GM19239 (cell line): ENCODE data around the gene EPHB2.

ENCODE experiments used
- DNase-seq: peaks from one replicate; pipeline ENCODE4 v3.0.0; 2011; ENCODE audit warnings: low spot score; ENCODE audit not compliant: insufficient read length
- FAIRE-seq: peaks from 2 replicates; lab custom pipeline; 2011; peaks lifted over from hg19 to GRCh38; lab: Jason Lieb, UNC

The EPHB2 gene

GRCh38 chr1:22959545-22960360, 249.1 kb downstream of the EPHB2 start:
- no peak for DNase-seq
- FAIRE-seq: no peak

GRCh38 chr1:22962558-22962957, 251.9 kb downstream of the EPHB2 start:
- DNase-seq (no peak), FAIRE-seq (no peak)

GRCh38 chr1:22963044-22963677, 252.5 kb downstream of the EPHB2 start:
- no peak for DNase-seq
- no peak for FAIRE-seq

GRCh38 chr1:22966309-22966708, 255.7 kb downstream of the EPHB2 start:
- FAIRE-seq: no peak
- no peak for DNase-seq

GRCh38 chr1:22967833-22968232, 257.2 kb downstream of the EPHB2 start:
- DNase-seq (no peak), FAIRE-seq (no peak)

GRCh38 chr1:22969304-22969709, 258.7 kb downstream of the EPHB2 start:
- DNase-seq (no peak), FAIRE-seq (no peak)

GRCh38 chr1:22970096-22970495, 259.5 kb downstream of the EPHB2 start:
- FAIRE-seq: no peak
- no peak for DNase-seq
